ENCODE results near the gene HHIP.
A peak's percentile ranks its signal among the peaks of the same experiment; 100 is the strongest.

Gene HHIP

GRCh38 chr4:144647095-144647561 lies 1.2 kb downstream of the HHIP start:
- peak overlapping the region; percentile 72 for H3K4me3 ChIP-seq (ENCODE audit: low read depth, low read length)
- TF ChIP-seq CTCF (IDR thresholded peaks at IDR 0.05; ENCODE audit: insufficient read depth, low read length, missing control alignments): no peak
- DNase-seq (ENCODE audit: low read depth, low spot score): no peak
- POLR2A ChIA-PET: no interaction called here
- CTCF ChIA-PET: no interaction called here

- no peak for DNase-seq (ENCODE audit: low read depth, low spot score)
- TF ChIP-seq CTCF (IDR thresholded peaks at IDR 0.05; ENCODE audit: insufficient read depth, low read length, missing control alignments): no peak
- CTCF ChIA-PET: no interaction called here
- peak overlapping the region; percentile 72 for H3K4me3 ChIP-seq (ENCODE audit: low read depth, low read length)
- POLR2A ChIA-PET: no interaction called here
Observed at GRCh38 chr4:144647590-144647989, 1.6 kb downstream of the HHIP start.

- ChIA-PET CTCF (interaction anchor here (0.9 kb wide), 1 partner anchor 64 kb away, joined by 3 read pairs; no protein-coding TSS in a partner anchor), POLR2A (no interaction called here)
- H3K4me3 ChIP-seq (ENCODE audit: low read depth, low read length): no peak overlapping the region
- TF ChIP-seq CTCF (IDR thresholded peaks at IDR 0.05; ENCODE audit: insufficient read depth, low read length, missing control alignments): no peak
- no peak for DNase-seq (ENCODE audit: low read depth, low spot score)
Observed at GRCh38 chr4:144648042-144648441, 2.1 kb downstream of the HHIP start.

GRCh38 chr4:144649646-144650045 lies 3.7 kb downstream of the HHIP start:
- no peak for TF ChIP-seq CTCF (IDR thresholded peaks at IDR 0.05; ENCODE audit: insufficient read depth, low read length, missing control alignments)
- H3K4me3 ChIP-seq (ENCODE audit: low read depth, low read length): no peak overlapping the region
- no peak for DNase-seq (ENCODE audit: low read depth, low spot score)
- ChIA-PET CTCF (interaction anchor here (0.8 to 1.8 kb wide), 5 partner anchors 9 to 411 kb away, joined by 3 to 4 read pairs (median 3); no protein-coding TSS in a partner anchor), POLR2A (no interaction called here)

GRCh38 chr4:144650311-144651005 lies 4.5 kb downstream of the HHIP start:
- no peak for TF ChIP-seq CTCF (IDR thresholded peaks at IDR 0.05; ENCODE audit: insufficient read depth, low read length, missing control alignments)
- POLR2A ChIA-PET: no interaction called here
- CTCF ChIA-PET: interaction anchor here (1.3 to 1.8 kb wide), 3 partner anchors 8 to 411 kb away, joined by 3 to 4 read pairs (median 3); no protein-coding TSS in a partner anchor
- H3K4me3 ChIP-seq (ENCODE audit: low read depth, low read length): no peak overlapping the region
- DNase-seq (ENCODE audit: low read depth, low spot score): no peak

- ChIA-PET POLR2A (no interaction called here), CTCF (interaction anchor here (1.9 kb wide), 1 partner anchor 10 kb away, joined by 5 read pairs; no protein-coding TSS in a partner anchor)
- DNase-seq (ENCODE audit: low read depth, low spot score): no peak
- no peak for TF ChIP-seq CTCF (IDR thresholded peaks at IDR 0.05; ENCODE audit: insufficient read depth, low read length, missing control alignments)
- no peak overlapping the region for H3K4me3 ChIP-seq (ENCODE audit: low read depth, low read length)
Observed at GRCh38 chr4:144653781-144654545, 8.0 kb downstream of the HHIP start.

Measured in AG04449 (cell line).